HG03175 (cell line): ENCODE data around the gene NLGN4X.
"Not testable (repeated sequence)": the region's sequence is repeated elsewhere in the genome, so short reads cannot be mapped to it uniquely, and the experiment has no call there.

ENCODE experiments used
- ATAC-seq: cut with Tn5 transposase; IDR thresholded peaks from one replicate; pipeline ENCODE4 v1.9.1; 2021; ENCODE audit warnings: mild to moderate bottlenecking, moderate library complexity; ENCODE audit not compliant: unreplicated experiment

Gene NLGN4X

GRCh38 chrX:6015423-6015822 is 213.2 kb downstream of the NLGN4X start:
- no peak for ATAC-seq

GRCh38 chrX:6012357-6012756 is 216.3 kb downstream of the NLGN4X start:
- ATAC-seq: no peak

- no peak for ATAC-seq
Observed at GRCh38 chrX:6005856-6006255, 222.8 kb downstream of the NLGN4X start.

GRCh38 chrX:6004529-6004928 is 224.1 kb downstream of the NLGN4X start:
- ATAC-seq: no peak

- ATAC-seq: no peak
Observed at GRCh38 chrX:6002056-6002455, 226.6 kb downstream of the NLGN4X start.

GRCh38 chrX:5998901-5999300 is 229.8 kb downstream of the NLGN4X start:
- ATAC-seq: no peak

GRCh38 chrX:5998456-5998855 is 230.2 kb downstream of the NLGN4X start:
- no peak for ATAC-seq

GRCh38 chrX:5991393-5991792 is 237.3 kb downstream of the NLGN4X start:
- no peak for ATAC-seq

- ATAC-seq: no peak
Observed at GRCh38 chrX:5979338-5979737, 249.3 kb downstream of the NLGN4X start.

- no peak for ATAC-seq
Observed at GRCh38 chrX:5976332-5976731, 252.3 kb downstream of the NLGN4X start.

- no peak for ATAC-seq
Observed at GRCh38 chrX:5971300-5971699, 257.4 kb downstream of the NLGN4X start.

- ATAC-seq: no peak
Observed at GRCh38 chrX:5965406-5965805, 263.3 kb downstream of the NLGN4X start.

GRCh38 chrX:5959286-5959685 is 269.4 kb downstream of the NLGN4X start:
- no peak for ATAC-seq

GRCh38 chrX:5958523-5958922 is 270.1 kb downstream of the NLGN4X start:
- no peak for ATAC-seq

GRCh38 chrX:5957506-5957905 is 271.2 kb downstream of the NLGN4X start:
- no peak for ATAC-seq

- ATAC-seq: no peak
Observed at GRCh38 chrX:5936438-5936837, 292.2 kb downstream of the NLGN4X start.

- ATAC-seq: no peak
Observed at GRCh38 chrX:5928224-5928623, 300.4 kb downstream of the NLGN4X start.

GRCh38 chrX:5916945-5917344 is 311.7 kb downstream of the NLGN4X start:
- ATAC-seq: no peak

GRCh38 chrX:5915783-5916182 is 312.9 kb downstream of the NLGN4X start:
- no peak for ATAC-seq

GRCh38 chrX:5907207-5907606 is 321.5 kb downstream of the NLGN4X start:
- no peak for ATAC-seq

- not testable (repeated sequence) for ATAC-seq
Observed at GRCh38 chrX:5903586-5904190, 325.0 kb downstream of the NLGN4X start.

GRCh38 chrX:5898463-5898862 is 330.2 kb downstream of the NLGN4X start:
- no peak for ATAC-seq

- ATAC-seq: no peak
Observed at GRCh38 chrX:5891378-5891777, 337.3 kb downstream of the NLGN4X start.
